ENCODE data around the gene PC.

The PC gene

DNA sequence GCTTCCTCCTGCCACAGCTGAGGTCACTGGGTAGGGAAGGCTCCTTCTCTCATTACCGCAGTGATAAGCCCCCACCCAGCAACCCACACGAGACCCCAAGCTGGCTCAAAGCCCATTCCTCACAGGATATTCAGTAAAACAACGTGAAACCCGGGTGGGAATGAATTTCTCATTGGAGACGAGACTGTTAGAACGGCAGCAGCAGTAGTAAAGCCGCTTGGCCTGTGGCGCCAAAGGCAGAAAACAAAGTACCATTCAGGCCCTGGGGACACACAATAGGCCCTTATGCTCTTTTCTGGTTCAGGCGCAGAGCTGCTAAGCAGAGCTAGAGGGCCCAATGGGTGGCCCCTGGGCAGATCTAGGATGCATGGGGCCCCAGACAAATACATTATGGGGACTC is 45.3 kb downstream of the PC start:
- DNase-seq (ENCODE audit: low read depth, low spot score): no peak

- DNase-seq (ENCODE audit: low read depth, low spot score): no peak
Measured at GRCh38 chr11:66912361-66912760, 45.8 kb downstream of the PC start.

DNA sequence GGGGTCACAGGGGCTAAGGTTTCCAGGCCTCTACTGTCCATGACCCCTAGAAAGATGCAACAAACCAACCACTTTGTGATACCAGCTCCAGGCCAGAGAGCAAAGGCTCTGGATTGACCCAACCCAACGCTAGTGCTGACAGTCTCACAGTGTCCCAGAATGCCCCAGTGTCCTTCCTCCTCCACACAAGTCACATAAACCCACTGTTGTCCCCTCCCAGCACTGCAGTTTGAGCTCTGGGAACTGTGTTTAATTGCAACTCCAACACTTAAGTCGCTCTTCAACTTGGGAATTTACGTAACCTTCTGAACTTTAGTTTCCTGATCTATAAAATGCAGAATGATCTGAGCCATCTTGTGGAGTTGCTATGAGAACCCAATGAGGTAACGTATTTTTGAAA is 47.5 kb downstream of the PC start:
- DNase-seq (ENCODE audit: low read depth, low spot score): no peak

- no peak for DNase-seq (ENCODE audit: low read depth, low spot score)
Measured at GRCh38 chr11:66910016-66910415, 48.2 kb downstream of the PC start.

- DNase-seq (ENCODE audit: low read depth, low spot score): no peak
Measured at GRCh38 chr11:66909181-66909580, 49.0 kb downstream of the PC start.

- no peak for DNase-seq (ENCODE audit: low read depth, low spot score)
Measured at GRCh38 chr11:66907751-66908630, 50.2 kb downstream of the PC start.

GRCh38 chr11:66906061-66906733 is 52.0 kb downstream of the PC start:
- DNase-seq (ENCODE audit: low read depth, low spot score): no peak

DNA sequence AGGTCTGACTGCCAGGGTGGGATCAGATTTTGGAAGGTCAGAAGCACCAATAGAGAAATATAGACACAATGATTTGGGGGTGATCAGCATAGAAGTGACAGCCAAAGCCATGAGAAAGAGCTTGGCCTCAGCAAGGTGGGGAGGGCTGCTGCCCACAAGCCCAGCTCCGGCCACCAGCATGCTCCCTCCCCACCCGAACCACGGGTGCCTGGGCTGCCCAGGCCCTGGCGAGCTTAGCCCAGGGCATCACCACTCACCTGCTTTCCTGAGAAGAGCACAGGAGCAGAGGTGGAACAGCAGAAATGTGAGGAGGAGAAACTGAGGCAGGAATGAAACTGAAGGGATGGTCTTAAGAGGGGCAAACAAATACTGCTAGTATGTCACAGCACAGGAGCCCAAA is 52.6 kb downstream of the PC start:
- no peak for DNase-seq (ENCODE audit: low read depth, low spot score)

DNA sequence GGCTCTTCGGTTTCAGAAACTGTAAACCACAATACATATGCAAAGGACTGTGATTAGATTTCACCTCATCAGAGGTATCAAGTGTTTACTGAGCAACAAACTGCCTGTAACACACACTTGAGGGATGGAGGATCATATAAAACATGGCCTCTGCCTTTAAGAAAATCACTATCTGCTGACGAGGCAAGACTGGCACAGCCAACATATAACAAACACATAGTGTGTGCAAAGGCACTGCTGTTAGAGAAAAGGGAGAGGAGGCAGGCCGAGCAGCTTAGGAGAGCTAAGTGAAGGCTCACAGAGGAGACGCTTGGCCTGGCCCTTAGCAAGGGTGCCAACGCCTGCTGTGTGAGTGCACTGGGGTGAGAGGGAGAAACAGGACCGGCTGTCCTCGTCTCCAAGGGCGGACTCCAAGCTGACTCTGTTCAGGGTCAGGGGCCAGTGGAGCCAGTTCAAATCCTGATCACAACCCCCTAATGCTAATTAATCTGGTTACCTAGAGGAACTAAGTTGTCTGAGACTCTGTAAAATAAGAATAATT is 53.1 kb downstream of the PC start:
- DNase-seq (ENCODE audit: low read depth, low spot score): no peak

GRCh38 chr11:66904561-66904960 is 53.6 kb downstream of the PC start:
- no peak for DNase-seq (ENCODE audit: low read depth, low spot score)

DNA sequence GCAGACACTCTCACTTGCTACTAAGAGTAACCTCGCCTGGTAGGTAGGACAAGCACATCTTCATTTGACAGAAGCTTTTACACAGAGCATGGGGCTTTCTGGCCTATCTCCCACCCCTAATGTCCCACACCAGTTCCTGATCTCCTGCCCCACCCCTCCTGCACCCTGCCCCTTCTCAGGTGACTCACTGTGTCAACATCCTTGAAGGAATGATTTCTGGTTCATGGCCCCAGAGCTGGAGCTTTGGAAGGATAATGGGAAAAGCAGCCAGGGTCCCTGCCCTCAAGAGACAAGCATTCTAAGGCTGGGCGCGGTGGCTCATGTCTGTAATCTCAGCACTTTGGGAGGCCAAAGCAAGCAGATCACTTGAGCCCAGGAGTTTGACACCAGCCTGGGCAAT is 54.1 kb downstream of the PC start:
- no peak for DNase-seq (ENCODE audit: low read depth, low spot score)

- DNase-seq (ENCODE audit: low read depth, low spot score): no peak
Measured at GRCh38 chr11:66902486-66903177, 55.6 kb downstream of the PC start.

- DNase-seq (ENCODE audit: low read depth, low spot score): no peak
Measured at GRCh38 chr11:66901964-66902390, 56.2 kb downstream of the PC start.

DNA sequence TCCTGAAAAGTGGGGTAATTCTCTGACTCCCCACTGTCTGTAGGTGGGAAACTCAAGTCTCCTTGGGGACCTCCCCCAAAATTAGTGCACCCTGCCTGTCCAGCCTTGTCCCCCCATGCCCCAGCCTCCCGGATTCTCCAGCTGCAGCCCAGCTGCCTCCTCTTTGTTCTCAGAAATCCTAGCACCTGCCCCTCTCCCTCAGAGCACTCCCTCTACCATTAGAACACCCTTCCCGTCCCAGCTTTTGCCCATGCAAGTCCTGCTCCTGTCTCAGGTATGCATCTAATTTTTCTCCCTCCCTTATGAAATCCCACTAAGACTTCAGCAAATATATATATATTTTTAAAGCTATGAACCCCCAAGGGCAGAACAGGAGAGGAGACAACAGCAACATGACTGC is 64.0 kb downstream of the PC start:
- DNase-seq (ENCODE audit: low read depth, low spot score): no peak

- no peak for DNase-seq (ENCODE audit: low read depth, low spot score)
Measured at GRCh38 chr11:66892911-66893310, 65.3 kb downstream of the PC start.

DNA sequence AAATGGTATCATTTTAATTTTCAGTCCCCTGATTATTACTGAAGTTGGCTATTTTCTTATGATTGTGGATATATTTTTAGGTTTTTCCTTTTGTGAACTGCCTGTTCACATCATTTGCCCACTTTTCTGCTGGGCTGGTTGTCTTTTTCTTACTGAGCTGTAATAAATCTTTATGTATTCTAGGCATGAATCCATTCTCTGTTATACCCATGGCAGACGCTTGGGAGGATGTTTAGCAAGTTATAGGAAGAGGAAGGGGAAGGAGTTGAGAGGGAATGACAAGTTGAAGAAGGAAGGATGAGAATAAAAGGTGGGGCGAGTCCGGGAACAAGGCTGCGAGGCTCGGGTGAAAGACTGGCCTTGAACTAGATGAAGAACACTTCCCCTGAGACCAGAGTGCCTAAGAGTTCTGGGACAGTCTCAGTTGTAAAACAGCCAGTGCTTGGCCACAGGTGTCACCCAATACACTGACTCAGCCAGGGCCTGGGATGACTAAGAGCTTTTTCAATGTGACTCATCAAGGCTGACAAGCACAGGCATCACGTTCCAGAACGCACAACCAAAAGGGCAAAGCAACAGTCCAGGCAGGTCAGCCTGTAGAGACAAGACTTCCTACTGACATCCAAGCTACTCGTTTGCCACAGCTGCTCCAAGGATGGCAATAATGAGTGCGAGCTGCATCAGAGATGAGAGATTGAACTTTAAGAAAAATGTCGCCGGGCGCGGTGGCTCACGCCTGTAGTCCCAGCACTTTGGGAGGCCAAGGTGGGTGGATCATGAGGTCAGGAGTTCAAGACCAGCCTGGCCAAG is 66.1 kb downstream of the PC start:
- DNase-seq (ENCODE audit: low read depth, low spot score): peak; percentile 62

DNA sequence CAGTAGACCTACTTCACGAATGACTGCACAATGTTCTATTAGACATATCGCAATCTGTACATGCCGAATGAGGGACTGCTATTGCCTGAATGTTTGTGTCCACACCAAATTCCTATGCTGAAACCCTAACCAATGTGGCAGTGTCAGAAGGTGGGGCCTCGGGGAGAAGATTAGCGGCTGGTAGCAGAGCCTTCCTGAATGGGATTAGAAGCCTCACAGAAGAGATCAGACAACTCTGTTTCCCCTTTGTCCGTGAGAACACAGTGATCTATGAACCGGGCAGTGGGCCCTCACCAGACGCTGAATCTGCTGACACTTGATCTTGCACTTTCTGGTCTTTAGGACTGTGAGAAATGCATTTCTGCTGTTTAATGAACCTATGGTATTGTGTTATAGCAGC is 68.2 kb downstream of the PC start:
- no peak for DNase-seq (ENCODE audit: low read depth, low spot score)

GRCh38 chr11:66888282-66888681 is 69.9 kb downstream of the PC start:
- DNase-seq (ENCODE audit: low read depth, low spot score): no peak

DNA sequence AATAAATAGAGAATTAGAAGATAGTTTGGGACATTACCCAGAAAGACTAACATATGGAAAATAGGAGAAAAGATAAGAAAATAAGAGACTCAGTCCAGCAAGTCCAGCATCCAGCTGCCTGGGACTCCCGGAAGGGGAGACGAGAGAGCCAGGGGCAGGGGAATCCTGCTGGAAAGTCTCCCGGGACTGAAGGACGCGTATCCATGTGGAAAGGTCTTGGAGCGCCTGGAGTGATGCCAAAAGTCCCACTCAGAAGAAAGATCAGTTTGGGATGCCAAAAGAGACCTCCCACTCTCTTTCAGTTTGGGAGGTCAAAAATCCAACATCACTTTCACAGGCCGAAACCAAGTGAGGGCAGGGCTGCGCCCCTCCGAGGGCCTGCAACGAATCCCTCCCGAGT is 70.7 kb downstream of the PC start:
- no peak for DNase-seq (ENCODE audit: low read depth, low spot score)

DNA sequence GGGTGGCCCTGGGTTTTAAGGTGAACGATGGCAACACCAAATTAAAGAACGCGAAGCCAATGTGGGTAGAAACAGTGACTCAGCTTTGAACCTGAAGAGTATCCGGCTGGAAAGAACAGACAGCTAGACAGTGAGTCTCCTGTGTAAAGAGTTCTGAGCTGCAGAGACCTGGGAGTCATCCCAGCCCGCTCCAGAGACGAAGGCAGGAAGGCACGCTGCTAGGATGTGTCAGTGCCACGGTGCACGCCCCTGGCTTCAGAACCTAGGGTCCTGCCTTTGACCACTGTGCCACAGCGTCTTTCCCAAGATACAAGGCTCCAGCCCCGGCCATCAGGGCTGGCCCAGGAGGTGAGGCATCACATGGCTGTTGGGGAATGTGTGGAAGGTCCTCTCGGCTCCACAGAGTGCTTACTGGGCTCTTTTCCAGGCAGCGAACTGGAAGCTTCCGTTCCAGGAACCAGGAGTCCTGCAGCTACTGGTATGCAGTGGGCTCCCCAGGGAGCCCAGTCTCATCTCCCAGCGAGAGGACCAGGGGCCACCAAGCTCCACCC is 71.4 kb downstream of the PC start:
- DNase-seq (ENCODE audit: low read depth, low spot score): no peak

DNA sequence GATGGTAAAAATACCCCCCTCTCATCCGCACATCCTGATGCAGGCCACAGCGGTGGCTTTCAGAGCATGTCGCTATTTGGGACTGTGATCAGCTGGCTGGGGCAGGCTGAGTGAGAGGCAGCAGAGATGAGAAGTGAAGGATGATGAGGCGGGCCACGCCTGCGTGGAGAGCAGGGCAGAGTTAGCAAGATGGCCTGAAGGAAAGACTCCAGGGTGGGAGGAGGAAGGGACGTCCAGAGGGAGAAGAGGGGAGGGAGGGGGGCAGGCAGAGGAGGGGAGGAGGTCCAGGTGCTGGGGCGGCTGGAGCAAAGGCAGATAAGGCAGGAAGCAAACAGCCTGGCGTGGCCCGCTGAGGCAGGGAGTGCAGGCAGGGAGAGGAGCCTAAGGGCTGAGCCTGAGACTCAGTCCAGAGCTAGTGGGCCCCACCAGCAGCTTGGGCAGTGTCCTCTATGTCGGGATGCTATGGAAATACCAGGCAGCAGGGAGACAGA is 72.2 kb downstream of the PC start:
- no peak for DNase-seq (ENCODE audit: low read depth, low spot score)
